K562 (cell line): Measurements from ENCODE around the gene PPP1R13B. TPM values are rescaled to one million over a fixed set of nuclear protein-coding genes. Genes with fewer than 3 reads are reported as not detected.

Experiments
- BACH1 ChIP-seq: fragments of 200-800 bp; sonication (Bioruptor generic); IDR thresholded peaks from 2 replicates; pipeline ENCODE4 v1.6.1; 2016; ENCODE audit warnings: missing genetic modification characterization, missing compliant biosample characterization
- CCNT2 ChIP-seq: IDR thresholded peaks from 2 replicates; pipeline ENCODE4 v1.6.1; 2011; ENCODE audit warnings: borderline replicate concordance, low read depth, mild to moderate bottlenecking, moderate library complexity, mixed read lengths, low read length; ENCODE audit not compliant: insufficient read length; ENCODE audit errors: extremely low read depth
- NFE2 ChIP-seq: IDR thresholded peaks from 2 replicates; pipeline ENCODE4 v1.6.1; 2014; ENCODE audit warnings: antibody characterized with exemption, low read depth
- PKNOX1 ChIP-seq: fragments of 450-650 bp; IDR thresholded peaks from 2 replicates; pipeline ENCODE4 v1.6.1; 2016
- RFX5 ChIP-seq: IDR thresholded peaks from 2 replicates; pipeline ENCODE4 v1.6.1; 2011; ENCODE audit warnings: low read depth, mild to moderate bottlenecking, improper control_type of control experiment, low read length
- SIN3A ChIP-seq, 2 experiments: fragments of 150-350 bp in 1 of 2; IDR thresholded peaks; 2 replicates each; pipeline ENCODE4 v1.6.1; 2011 to 2016; ENCODE audit warnings: borderline replicate concordance in 2 of 2, low read depth in 2 of 2, low read length in 2 of 2, mild to moderate bottlenecking in 2 of 2, moderate library complexity in 2 of 2; ENCODE audit not compliant: control insufficient read depth in 1 of 2
- SRF ChIP-seq, 2 experiments: fragments of 250-450, 450-650 bp in 1 of 2; sonication (Bioruptor Pico) in 1 of 2; sonication (generic) in 1 of 2; formaldehyde crosslinking; IDR thresholded peaks; 2 replicates each; pipeline versions ENCODE4 v1.5.0 to v1.5.1; 2020 to 2022; ENCODE audit warnings: mild to moderate bottlenecking in 1 of 2, missing genetic modification reagents in 1 of 2
- TEAD1 ChIP-seq, 2 experiments: fragments of 450-650 bp in 1 of 2; sonication (generic) in 1 of 2; formaldehyde crosslinking; IDR thresholded peaks; 2 replicates each; pipeline versions ENCODE4 v1.4.0 to v1.8.0; 2020 to 2022; ENCODE audit warnings: mild to moderate bottlenecking in 2 of 2, missing genetic modification reagents in 1 of 2
- UBTF ChIP-seq, 2 experiments: IDR thresholded peaks; 2 replicates each; pipeline ENCODE4 v1.6.1; 2012; ENCODE audit warnings: improper control_type of control experiment in 2 of 2, low read depth in 2 of 2, low read length in 2 of 2, borderline replicate concordance in 1 of 2
- ZKSCAN8 ChIP-seq: fragments of 200-800 bp; sonication (Bioruptor generic); IDR thresholded peaks from 2 replicates; pipeline ENCODE4 v1.6.1; 2016; ENCODE audit warnings: missing genetic modification characterization, missing compliant biosample characterization
- ZNF165 ChIP-seq: fragments of 250-450 bp; sonication (Bioruptor Pico); IDR thresholded peaks from 2 replicates; pipeline ENCODE4 v1.4.0; 2020; ENCODE audit warnings: borderline replicate concordance
- ZNF239 ChIP-seq: fragments of 250-450 bp; sonication (Bioruptor Pico); IDR thresholded peaks from 2 replicates; pipeline ENCODE4 v1.4.0; 2020; ENCODE audit warnings: mild to moderate bottlenecking
- ZNF830 ChIP-seq: fragments of 250-450 bp; sonication (Bioruptor Pico); IDR thresholded peaks from 2 replicates; pipeline ENCODE4 v1.5.0; 2021; ENCODE audit warnings: mild to moderate bottlenecking
- polyA plus RNA-seq, 8 experiments: library from polyadenylated mRNA; depleted of rRNA in 4 of 8; stranded (reverse) in 5 of 8; unstranded in 3 of 8; fragments of >200 nt; fragmentation: Nextera tagmentation in 2 of 8; fragmentation: Illumina TruSeq in 1 of 8; extraction: Ambion mirVana in 2 of 8; extraction: Trizol in 1 of 8; gene quantifications; 2 replicates each; pipeline versions ENCODE4 v1.2.1 to v1.2.3, GENCODE V29; 2011 to 2014; ENCODE audit warnings: inconsistent platforms in 1 of 8, missing spikeins in 1 of 8
- total RNA-seq, 7 experiments: library from RNA; depleted of rRNA in 6 of 7; stranded (reverse); fragments of >200 nt in 6 of 7; fragmentation: Illumina TruSeq in 2 of 7; extraction: Trizol in 2 of 7; gene quantifications; 2 replicates each; pipeline versions ENCODE4 v1.2.1 to v1.2.3, GENCODE V29; 2011 to 2021; ENCODE audit warnings: low replicate concordance in 1 of 7
- TF ChIP-seq, protein P1 (sequence below), 2 experiments: IDR thresholded peaks in 1 of 2; conservative IDR thresholded peaks in 1 of 2; 2 replicates each; pipeline ENCODE4 v1.6.1; 2016; ENCODE audit warnings: low read depth in 2 of 2, mild to moderate bottlenecking in 1 of 2, missing compliant biosample characterization in 1 of 2, missing genetic modification characterization in 1 of 2, moderate library complexity in 1 of 2
- TF ChIP-seq, protein P2 (sequence below): sonication (generic); formaldehyde crosslinking; IDR thresholded peaks from 2 replicates; pipeline ENCODE4 v1.8.1; 2023; ENCODE audit warnings: mild to moderate bottlenecking, missing genetic modification reagents
- TF ChIP-seq, protein P3 (sequence below): sonication (generic); formaldehyde crosslinking; IDR thresholded peaks from 2 replicates; pipeline ENCODE4 v1.8.0; 2022; ENCODE audit warnings: missing genetic modification reagents, mild to moderate bottlenecking, borderline replicate concordance

The PPP1R13B gene
- total and polyA plus RNA-seq, 9 of the 15 experiments (the other 6 are each of a cell fraction or from before 2014, with no cell fraction given) = 0.03 to 1.7 (median 0.15) TPM

DNA sequence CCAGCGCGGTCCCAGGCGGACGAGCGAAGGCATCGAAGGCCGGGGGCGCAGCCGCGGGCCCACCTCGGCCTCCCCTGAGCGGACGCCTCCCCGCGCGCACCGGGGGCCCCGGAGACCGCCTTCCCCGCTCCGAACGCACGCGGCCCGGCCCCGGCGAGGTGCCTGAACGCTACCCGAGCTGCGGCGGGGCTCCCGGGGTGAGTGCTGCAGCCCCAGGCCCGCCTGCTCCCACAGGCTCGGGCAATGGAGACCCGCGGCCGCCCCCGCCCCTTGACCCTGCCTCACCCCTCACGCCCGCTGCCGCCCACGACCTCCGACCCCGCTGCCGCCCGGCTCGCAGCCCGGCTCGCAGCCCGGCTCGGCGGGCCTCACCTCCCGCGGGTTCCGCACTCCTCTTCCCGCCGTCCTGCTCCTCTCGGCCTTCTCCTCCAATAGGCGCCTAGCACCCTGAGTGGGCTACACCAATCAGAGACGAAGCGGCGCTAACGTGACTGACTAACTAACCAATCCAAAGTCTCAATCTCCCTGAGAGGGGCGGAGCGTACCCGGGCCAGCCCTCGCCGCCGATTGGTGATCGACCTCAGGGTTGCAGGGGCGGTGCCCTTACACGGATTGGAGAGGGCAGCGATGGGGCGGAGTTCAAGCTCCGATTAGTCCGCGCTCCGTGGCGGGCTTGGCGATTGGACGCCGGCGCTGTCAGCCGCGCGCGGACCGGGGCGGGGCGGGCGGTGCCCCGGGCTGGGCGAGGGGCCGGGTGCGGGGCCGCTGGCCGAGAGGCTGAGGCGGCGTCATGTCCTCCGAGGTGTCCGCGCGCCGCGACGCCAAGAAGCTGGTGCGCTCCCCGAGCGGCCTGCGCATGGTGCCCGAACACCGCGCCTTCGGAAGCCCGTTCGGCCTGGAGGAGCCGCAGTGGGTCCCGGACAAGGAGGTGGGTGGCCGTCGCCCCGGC is 132.0 kb downstream of the PPP1R13B start, which contains the start of the genes XRCC3 and ZFYVE21 (continued):
- TF ChIP-seq, protein P1, sequence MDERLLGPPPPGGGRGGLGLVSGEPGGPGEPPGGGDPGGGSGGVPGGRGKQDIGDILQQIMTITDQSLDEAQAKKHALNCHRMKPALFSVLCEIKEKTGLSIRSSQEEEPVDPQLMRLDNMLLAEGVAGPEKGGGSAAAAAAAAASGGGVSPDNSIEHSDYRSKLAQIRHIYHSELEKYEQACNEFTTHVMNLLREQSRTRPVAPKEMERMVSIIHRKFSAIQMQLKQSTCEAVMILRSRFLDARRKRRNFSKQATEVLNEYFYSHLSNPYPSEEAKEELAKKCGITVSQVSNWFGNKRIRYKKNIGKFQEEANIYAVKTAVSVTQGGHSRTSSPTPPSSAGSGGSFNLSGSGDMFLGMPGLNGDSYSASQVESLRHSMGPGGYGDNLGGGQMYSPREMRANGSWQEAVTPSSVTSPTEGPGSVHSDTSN (CRISPR knock-in tag; IDR thresholded peaks at IDR 0.05; ENCODE audit: low read depth) = peak; percentile 53
- TF ChIP-seq, protein P1 (tag; conservative IDR thresholded peaks at IDR 0.05; ENCODE audit: low read depth) = peak; percentile 95
- TF ChIP-seq ZKSCAN8 (CRISPR knock-in tag) (no peak), ZNF830 (CRISPR knock-in tag) (no peak), BACH1 (tag) (no peak), ZNF165 (no peak), TEAD1 (CRISPR knock-in tag; IDR thresholded peaks at IDR 0.05) (0 out of 4 replicates have a peak, but pooled peaks of 1 of the 2 experiments have one; percentile 41), CCNT2 (peak; percentile 56), PKNOX1 (peak; percentile 99), RFX5 (no peak), SIN3A (IDR thresholded peaks at IDR 0.05; ENCODE audit: borderline replicate concordance in 2 of 2, control insufficient read depth in 1 of 2, low read depth in 2 of 2, low read length in 2 of 2) (peak in 1 of 2 experiments; percentile 47; a peak in 2 of 4 replicates), ZNF239 (CRISPR knock-in tag) (no peak), SRF (CRISPR knock-in tag; IDR thresholded peaks at IDR 0.05) (peak in 1 of 2 experiments; percentile 54; a peak in 1 of 4 replicates), NFE2 (no peak), UBTF (IDR thresholded peaks at IDR 0.05; ENCODE audit: borderline replicate concordance in 1 of 2, low read depth in 2 of 2, low read length in 2 of 2) (0 out of 4 replicates have a peak, but pooled peaks of 1 of the 2 experiments have one; percentile 20)
- TF ChIP-seq, protein P2, sequence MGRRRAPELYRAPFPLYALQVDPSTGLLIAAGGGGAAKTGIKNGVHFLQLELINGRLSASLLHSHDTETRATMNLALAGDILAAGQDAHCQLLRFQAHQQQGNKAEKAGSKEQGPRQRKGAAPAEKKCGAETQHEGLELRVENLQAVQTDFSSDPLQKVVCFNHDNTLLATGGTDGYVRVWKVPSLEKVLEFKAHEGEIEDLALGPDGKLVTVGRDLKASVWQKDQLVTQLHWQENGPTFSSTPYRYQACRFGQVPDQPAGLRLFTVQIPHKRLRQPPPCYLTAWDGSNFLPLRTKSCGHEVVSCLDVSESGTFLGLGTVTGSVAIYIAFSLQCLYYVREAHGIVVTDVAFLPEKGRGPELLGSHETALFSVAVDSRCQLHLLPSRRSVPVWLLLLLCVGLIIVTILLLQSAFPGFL (CRISPR knock-in tag) = no peak
- TF ChIP-seq, protein P3, sequence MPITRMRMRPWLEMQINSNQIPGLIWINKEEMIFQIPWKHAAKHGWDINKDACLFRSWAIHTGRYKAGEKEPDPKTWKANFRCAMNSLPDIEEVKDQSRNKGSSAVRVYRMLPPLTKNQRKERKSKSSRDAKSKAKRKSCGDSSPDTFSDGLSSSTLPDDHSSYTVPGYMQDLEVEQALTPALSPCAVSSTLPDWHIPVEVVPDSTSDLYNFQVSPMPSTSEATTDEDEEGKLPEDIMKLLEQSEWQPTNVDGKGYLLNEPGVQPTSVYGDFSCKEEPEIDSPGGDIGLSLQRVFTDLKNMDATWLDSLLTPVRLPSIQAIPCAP (CRISPR knock-in tag) = no peak
